ENCODE data around the gene CNN3. TPM values are rescaled to one million over a fixed set of nuclear protein-coding genes. Genes with fewer than 3 reads are reported as not detected.
A peak's percentile ranks its signal among the peaks of the same experiment; 100 is the strongest.

CNN3 gene
- 100 to 1,000 TPM; 148 to 216 (median 175) TPM for total RNA-seq

- no peak for TF ChIP-seq CTCF (IDR thresholded peaks at IDR 0.05)
- ATAC-seq (ENCODE audit: low FRiP score), result peak; percentile 86
Observed at GRCh38 chr1:94926915-94927404, at the start of gene CNN3. TSS of gene CNN3 (minus strand) at chr1:94927110. CDS start at chr1:94926894, 216 bp downstream.

GRCh38 chr1:94974824-94975223 lies 47.9 kb upstream of the CNN3 start:
- DNase-seq (ENCODE audit: low spot score) (no peak), ATAC-seq (ENCODE audit: low FRiP score) (no peak)
- no peak for TF ChIP-seq CTCF (IDR thresholded peaks at IDR 0.05)

More at GRCh38 chr1:94926915-94927404, at the start of gene CNN3:
- peak; percentile 61 for DNase-seq (ENCODE audit: low spot score)

DNA sequence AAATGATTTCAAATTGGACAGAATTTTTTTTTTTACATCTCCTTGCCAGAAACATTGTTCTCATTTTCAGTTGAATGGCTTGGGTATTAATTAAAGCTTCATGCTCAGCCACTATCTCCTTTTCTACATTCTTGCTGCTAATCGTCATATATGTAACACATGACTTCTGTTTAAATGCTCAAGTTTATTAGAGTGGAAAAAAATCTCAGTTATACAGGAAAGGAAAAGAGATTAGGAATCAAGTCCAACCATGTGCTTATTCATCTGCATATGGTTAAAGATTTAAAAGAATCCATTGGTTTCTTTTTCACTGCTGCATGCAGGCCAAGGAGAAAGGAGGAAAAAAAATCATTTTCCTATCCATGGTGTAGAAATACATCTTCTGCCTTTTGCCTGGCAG lies 47.3 kb upstream of the CNN3 start:
- TF ChIP-seq CTCF (IDR thresholded peaks at IDR 0.05), result no peak
- DNase-seq (ENCODE audit: low spot score), result no peak
- ATAC-seq (ENCODE audit: low FRiP score), result no peak

DNA sequence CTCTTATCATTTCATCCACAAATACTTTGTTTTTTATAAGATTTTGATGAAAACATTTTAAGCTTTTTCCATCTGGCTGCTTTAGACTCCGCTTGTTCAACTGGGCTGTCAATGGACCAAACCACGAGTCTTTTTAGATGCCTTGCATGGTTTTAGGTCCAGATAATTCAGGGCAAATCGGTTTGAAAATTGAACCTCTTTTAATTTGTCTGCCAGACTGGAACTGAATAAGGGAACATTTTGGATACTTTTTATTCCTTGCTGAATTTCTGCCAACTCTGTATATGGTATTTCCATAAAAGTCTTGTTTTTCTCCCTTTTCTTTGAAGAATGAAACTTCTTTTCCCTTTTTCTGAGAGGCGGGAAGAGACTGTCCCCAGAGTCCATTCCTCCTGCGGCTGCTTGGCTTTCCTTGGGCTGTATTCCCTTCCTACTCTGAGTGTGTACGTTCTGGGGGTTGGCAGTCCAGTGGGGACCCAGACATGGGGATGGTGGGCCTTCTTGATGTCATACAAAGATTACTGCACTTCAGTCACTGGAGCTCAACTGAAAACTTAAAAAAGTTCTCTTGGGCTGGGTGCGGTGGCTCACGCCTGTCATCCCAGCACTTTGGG lies 46.5 kb upstream of the CNN3 start:
- ATAC-seq (ENCODE audit: low FRiP score), result no peak
- TF ChIP-seq CTCF (IDR thresholded peaks at IDR 0.05), result no peak

DNA sequence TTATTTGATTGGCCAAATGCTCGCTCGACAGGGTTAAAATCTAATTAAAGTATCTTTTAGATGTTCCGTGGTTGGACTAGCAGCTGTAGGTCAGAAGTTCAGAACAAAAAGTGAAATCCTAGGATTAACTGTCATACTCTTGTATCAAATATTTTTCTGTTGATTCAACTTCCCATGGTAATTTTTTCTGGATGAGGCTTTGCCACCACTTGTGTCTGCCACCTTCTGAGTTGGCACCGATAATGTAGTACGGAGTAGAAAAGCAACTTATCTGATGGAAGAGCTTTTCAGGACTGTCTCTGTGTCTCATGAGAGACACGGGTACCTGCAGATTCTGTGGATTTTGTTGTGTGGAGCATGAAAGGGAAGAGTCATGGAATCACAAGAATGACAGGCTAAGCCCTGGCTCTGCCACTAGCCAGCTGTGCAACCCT lies 44.6 kb upstream of the CNN3 start:
- ATAC-seq (ENCODE audit: low FRiP score) (no peak), DNase-seq (ENCODE audit: low spot score) (no peak)
- no peak for TF ChIP-seq CTCF (IDR thresholded peaks at IDR 0.05)

More for the DNA sequence above, 46.5 kb upstream of the CNN3 start:
- no peak for DNase-seq (ENCODE audit: low spot score)

- ATAC-seq (ENCODE audit: low FRiP score) (no peak), DNase-seq (ENCODE audit: low spot score) (no peak)
- TF ChIP-seq CTCF (IDR thresholded peaks at IDR 0.05), result no peak
Observed at GRCh38 chr1:94970783-94971182, 43.9 kb upstream of the CNN3 start.

DNA sequence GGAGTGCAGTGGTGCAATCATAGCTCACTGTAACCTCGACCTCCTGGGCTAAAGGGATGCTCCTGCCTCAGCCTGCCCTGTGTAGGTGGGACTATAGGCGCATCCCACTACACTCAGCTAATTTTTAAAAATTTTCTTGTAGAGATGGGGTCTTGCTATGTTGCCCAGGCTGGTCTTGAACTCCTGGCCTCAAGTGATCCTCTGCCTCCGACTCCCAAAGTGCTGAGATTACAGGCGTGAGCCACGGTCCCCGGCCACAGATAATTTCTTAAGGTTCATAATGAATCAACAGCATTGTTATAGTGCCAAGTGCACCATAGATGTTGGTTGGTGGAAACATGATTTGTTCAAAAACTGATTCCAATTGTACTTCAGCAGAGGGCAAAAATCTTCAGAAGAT lies 42.2 kb upstream of the CNN3 start:
- ATAC-seq (ENCODE audit: low FRiP score) (no peak), DNase-seq (ENCODE audit: low spot score) (no peak)
- no peak for TF ChIP-seq CTCF (IDR thresholded peaks at IDR 0.05)
